Testis (tissue), 3 donors: ENCODE data around the gene TSC22D2. TPM values are rescaled to one million over a fixed set of nuclear protein-coding genes. Genes with fewer than 3 reads are reported as not detected.

Experiments used
- DNase-seq: peaks from one replicate; pipeline ENCODE4 v3.0.0-alpha.2; 2019
- H3K27ac ChIP-seq, 2 donors: fragments of 200-600 bp; sonication (generic); one replicate each; pipeline ENCODE4 v1.5.1; 2019
- H3K27me3 ChIP-seq: fragments of 200-600 bp; sonication (generic); one replicate; pipeline ENCODE4 v1.5.1; 2019
- H3K36me3 ChIP-seq: fragments of 200-600 bp; sonication (generic); one replicate; pipeline ENCODE4 v1.5.1; 2017; ENCODE audit warnings: low read depth; ENCODE audit errors: missing control alignments
- H3K4me1 ChIP-seq: fragments of 200-600 bp; sonication (generic); one replicate; pipeline ENCODE4 v1.5.1; 2019
- H3K4me3 ChIP-seq, 2 donors: fragments of 200-600 bp; sonication (generic); one replicate each; pipeline ENCODE4 v1.5.1; 2017 to 2019
- H3K9me3 ChIP-seq: fragments of 200-600 bp; sonication (generic); one replicate; pipeline ENCODE4 v1.5.1; 2017
- CTCF ChIP-seq, 3 experiments: fragments of 450-650 bp in 2 of 3; fragments of 200-600 bp in 1 of 3; sonication (generic) in 1 of 3; IDR thresholded peaks; one replicate each; pipeline ENCODE4 v1.5.1; 2016 to 2019; ENCODE audit warnings: antibody characterized with exemption in 3 of 3, mild to moderate bottlenecking in 2 of 3, moderate library complexity in 1 of 3
- POLR2A ChIP-seq: fragments of 450-650 bp; IDR thresholded peaks from one replicate; pipeline ENCODE4 v1.6.1; 2017; ENCODE audit warnings: antibody characterized with exemption, mild to moderate bottlenecking, moderate library complexity
- WGBS, 2 donors: methylation state at CpG; one replicate each; pipeline ENCODE4 v1.1.5; 2018; 5-methylcytosine and 5-hydroxymethylcytosine counted together
- intact Hi-C: fragments of 100-400 bp; cut with DNase I; formaldehyde crosslinking; loops from one replicate; pipeline ENCODE4 v1.15.1; 2023; ENCODE audit warnings: low total_unique reads
- polyA plus RNA-seq: library from polyadenylated mRNA; stranded (reverse); fragments of 350-450 nt; fragmentation: Illumina TruSeq; extraction: RNeasy Lipid Tissue Mini Kit (QIAGEN cat#74804); gene quantifications from one replicate; pipeline ENCODE4 v1.2.3, GENCODE V29; 2014; ENCODE audit warnings: low read depth, low replicate concordance; ENCODE audit not compliant: insufficient read depth
- total RNA-seq, 2 donors: library from RNA; depleted of rRNA; stranded (reverse); fragments of >200 nt; gene quantifications; one replicate each; pipeline ENCODE4 v1.2.3, GENCODE V29; 2016

TSC22D2 gene
- total and polyA plus RNA-seq, 3 donors from 2014 or later: 37.7 to 47.0 (median 43.7) TPM

DNA sequence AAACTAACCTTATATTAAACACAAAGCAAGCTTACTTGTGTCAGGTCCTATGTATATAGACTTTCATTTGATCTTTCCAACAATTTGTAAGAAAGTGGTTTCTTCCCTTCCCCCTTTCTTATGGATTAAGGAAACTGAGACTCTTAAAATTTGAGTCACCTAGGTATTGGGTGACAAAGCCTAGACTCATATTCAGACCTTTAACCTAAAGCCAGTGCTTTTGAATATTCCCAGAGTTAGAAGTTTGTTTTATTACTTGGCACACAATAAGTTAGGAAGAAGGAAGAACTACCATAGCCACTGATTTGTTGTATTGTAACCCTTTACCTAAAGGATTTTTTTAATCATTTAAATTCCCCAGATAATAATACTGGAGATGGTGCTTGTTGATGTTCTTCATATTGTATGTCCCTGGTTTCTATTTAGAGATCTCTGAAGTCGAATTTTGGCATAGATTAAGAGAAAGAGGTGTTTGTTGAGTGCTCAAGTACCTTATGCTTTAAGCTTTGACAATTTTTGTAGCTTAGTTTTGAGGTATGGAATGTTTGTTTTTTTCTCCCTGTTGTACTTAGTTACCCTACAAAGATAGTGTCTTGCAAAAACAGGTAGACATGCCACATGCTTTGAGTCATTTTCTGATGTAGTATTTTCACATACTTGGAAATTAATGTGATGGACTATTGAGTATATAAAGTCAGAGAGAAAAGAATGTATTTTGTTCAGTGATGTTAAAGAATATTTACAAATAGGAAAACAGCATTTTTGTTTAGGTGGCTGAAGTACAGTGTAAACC, 11.2 kb downstream of the TSC22D2 start:
- 83 to 88% methylated on average over 1 of the region's 1 CpG for WGBS, 2 donors
- Histone ChIP-seq H3K4me3 (no peak overlapping the region), H3K4me1 (peaks cover 12% of the 10 kb centered on the region), H3K9me3 (no peaks in the 10 kb centered on the region), H3K36me3 (no peaks in the 10 kb centered on the region), H3K27me3 (no peaks in the 10 kb centered on the region), H3K27ac (no peak overlapping the region)
- no peak for DNase-seq
- intact Hi-C loops: no loop called here
- TF ChIP-seq CTCF (IDR thresholded peaks at IDR 0.05) (no peak), POLR2A (no peak)

DNA sequence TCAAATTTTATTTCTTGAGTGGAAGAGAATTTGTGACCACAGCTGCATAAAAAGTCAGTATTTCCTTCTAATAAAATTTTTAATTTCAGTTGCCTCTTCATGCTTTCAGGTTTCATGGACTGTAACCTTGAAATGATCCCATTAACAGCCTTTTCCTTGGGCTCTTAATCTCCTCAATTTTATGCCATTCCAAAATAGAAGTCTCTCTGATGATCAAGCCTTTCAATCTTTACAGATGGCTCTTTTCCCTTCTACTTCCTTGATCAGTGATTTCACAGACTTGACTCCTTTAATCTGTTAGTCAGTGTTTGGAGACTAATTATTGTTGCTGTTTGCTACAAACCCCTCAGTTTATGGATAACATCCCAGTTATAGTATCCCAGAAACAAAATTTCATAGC, 11.9 kb downstream of the TSC22D2 start:
- Histone ChIP-seq H3K27me3 (no peaks in the 10 kb centered on the region), H3K9me3 (no peaks in the 10 kb centered on the region), H3K4me3 (no peak overlapping the region), H3K36me3 (no peaks in the 10 kb centered on the region), H3K27ac (no peak overlapping the region), H3K4me1 (peaks cover 12% of the 10 kb centered on the region)
- TF ChIP-seq CTCF (IDR thresholded peaks at IDR 0.05) (no peak), POLR2A (no peak)
- intact Hi-C loops: no loop called here
- no peak for DNase-seq

DNA sequence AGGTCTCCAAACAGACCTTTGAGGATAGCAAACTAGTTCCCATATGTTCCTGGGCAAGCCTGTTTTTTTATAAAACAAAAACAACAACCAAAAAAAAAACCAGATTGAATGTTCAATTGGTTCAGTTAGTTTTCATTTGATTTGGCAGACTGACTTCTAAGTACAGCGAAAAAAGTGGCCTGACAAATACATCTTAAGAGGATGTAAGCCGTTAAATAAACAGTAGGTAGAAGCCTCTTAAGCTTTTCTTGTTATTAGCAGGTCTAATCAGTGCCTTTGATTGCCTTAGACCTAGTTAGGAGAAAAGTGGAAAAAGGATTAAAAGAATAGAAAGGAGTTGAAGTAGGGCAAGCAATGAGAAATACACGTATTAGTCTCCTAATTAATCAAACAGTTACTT, 13.2 kb downstream of the TSC22D2 start:
- intact Hi-C loops: no loop called here
- Histone ChIP-seq H3K9me3 (no peaks in the 10 kb centered on the region), H3K4me1 (peaks cover 12% of the 10 kb centered on the region), H3K36me3 (no peaks in the 10 kb centered on the region), H3K4me3 (no peak overlapping the region), H3K27ac (no peak overlapping the region), H3K27me3 (no peaks in the 10 kb centered on the region)
- WGBS, 2 donors: 71 to 78% methylated on average over 3 of the region's 3 CpGs
- no peak for DNase-seq
- TF ChIP-seq POLR2A (no peak), CTCF (IDR thresholded peaks at IDR 0.05) (no peak)

DNA sequence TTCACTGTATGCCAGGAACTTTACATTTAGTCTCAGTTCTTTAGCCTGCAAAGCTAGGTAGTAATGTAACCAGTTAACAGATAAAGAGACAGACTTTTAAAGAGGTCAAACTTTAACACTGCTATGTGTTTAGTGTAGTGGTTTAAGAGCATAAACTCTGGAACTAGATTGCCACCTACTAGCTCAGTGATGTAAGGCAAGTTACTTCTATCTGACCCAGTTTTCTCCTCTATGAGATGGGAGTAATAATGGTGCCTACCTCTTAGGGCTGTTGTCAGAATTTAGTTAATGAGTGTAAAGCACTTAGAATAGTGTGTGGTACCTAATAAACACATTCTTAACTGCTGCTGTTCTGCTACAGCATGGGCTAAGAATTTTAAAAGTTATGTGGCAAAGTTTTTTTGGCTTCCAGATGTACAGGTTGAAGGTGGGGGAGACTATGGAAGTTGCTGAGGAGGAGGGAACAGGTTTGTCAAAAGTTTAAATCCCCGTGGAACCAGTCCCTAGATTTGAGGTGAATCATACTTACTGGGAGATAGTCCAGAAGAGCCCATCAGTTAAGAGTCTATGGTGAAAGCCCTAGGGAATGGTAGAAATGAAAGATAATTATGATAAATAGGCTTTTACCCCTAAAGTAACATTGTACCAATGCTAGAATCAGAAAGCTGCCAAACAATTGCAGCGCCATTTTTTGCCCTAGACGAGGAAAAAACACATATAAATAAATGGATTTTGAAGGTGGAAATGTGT, 13.9 kb downstream of the TSC22D2 start:
- H3K27me3 ChIP-seq: no peaks in the 10 kb centered on the region
- H3K9me3 ChIP-seq: no peaks in the 10 kb centered on the region
- DNase-seq: no peak
- intact Hi-C loops: no loop called here
- no peak overlapping the region for H3K4me3 ChIP-seq
- no peaks in the 10 kb centered on the region for H3K36me3 ChIP-seq
- H3K27ac ChIP-seq: no peak overlapping the region
- TF ChIP-seq CTCF (IDR thresholded peaks at IDR 0.05) (no peak), POLR2A (no peak)
- peaks cover 12% of the 10 kb centered on the region for H3K4me1 ChIP-seq
- WGBS, 2 donors: 64 to 65% methylated on average over 3 of the region's 3 CpGs
